ENCODE measurements around the gene EMC10.

DNA sequence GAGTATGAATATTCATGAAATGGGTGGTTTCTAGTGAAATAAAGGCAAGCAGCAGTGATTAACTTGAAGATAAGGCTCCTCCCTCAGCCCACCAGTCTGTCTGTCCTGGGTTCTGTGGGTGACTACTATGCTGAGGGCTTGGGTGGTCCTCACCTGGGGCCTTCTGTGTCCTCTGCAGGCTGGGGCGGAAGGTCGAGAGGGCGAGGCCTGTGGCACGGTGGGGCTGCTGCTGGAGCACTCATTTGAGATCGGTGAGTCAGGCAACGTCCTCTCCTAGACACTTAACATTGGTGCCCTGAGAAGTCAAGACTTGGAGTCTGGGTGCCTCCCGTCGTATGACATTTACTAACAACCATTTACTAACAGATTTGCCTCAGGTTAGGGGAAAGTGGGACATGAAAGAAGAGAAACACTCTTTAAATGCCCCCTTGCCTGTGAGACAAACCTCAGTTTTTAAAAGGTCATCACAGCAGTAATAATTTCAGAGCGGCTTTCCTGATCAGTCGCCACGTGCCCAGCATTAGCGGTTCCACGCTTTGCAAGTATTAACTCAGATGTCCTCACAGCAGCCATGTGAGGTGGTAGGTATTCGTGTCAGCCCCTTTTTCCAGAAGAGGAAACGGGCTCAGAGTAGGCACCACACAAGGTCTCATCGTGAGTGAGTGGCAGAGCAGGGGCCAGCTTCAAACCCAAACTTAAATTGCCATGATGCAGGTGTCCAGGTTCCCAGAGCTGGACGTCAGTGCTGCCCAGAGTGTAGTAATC lies 1.6 kb downstream of the EMC10 start:
- TF ChIP-seq CTCF (IDR thresholded peaks at IDR 0.05; ENCODE audit: low read length) (no peak), EZH2phosphoT487 (IDR thresholded peaks at IDR 0.05; ENCODE audit: low read length) (no peak), EZH2 (optimal IDR thresholded peaks at IDR 0.05; ENCODE audit: low read depth, low read length) (no peak)
